Gastroesophageal sphincter (tissue), 4 donors: ENCODE measurements around the gene IER3. TPM values are rescaled to one million over a fixed set of nuclear protein-coding genes. Genes with fewer than 3 reads are reported as not detected.

ENCODE experiments used
- ATAC-seq: fragments of 150-250 bp; one replicate; pipeline ENCODE4 v1.9.1; 2016; ENCODE audit warnings: mild to moderate bottlenecking, moderate library complexity
- H3K27ac ChIP-seq, 4 donors: fragments of 200-600 bp; sonication (generic) in 3 of 4; 1 replicate in 3 of 4; 2 replicates in 1 of 4; pipeline ENCODE4 v1.5.1; 2016 to 2019
- H3K27me3 ChIP-seq: fragments of 200-600 bp; sonication (generic); one replicate; pipeline ENCODE4 v1.5.1; 2019
- H3K36me3 ChIP-seq, 2 donors: fragments of 200-600 bp; sonication (generic); one replicate each; pipeline ENCODE4 v1.5.1; 2019; ENCODE audit warnings: control low read depth in 1 of 2
- H3K4me1 ChIP-seq, 3 donors: fragments of 200-600 bp; sonication (generic); 1 replicate in 2 of 3; 2 replicates in 1 of 3; pipeline ENCODE4 v1.5.1; 2016 to 2019; ENCODE audit warnings: control low read depth in 2 of 3
- H3K4me3 ChIP-seq, 2 donors: fragments of 200-600 bp; sonication (generic); one replicate each; pipeline ENCODE4 v1.5.1; 2019; ENCODE audit warnings: mild to moderate bottlenecking in 1 of 2, moderate library complexity in 1 of 2
- H3K9me3 ChIP-seq, 3 donors: fragments of 200-600 bp; sonication (generic); one replicate each; pipeline ENCODE4 v1.5.1; 2017 to 2019; ENCODE audit warnings: control low read depth in 2 of 3
- CTCF ChIP-seq, 4 experiments: fragments of 200-600 bp in 2 of 4; fragments of 450-650 bp in 2 of 4; sonication (generic) in 1 of 4; IDR thresholded peaks; one replicate each; pipeline ENCODE4 v1.5.1; 2017 to 2019; ENCODE audit warnings: antibody characterized with exemption in 4 of 4, mild to moderate bottlenecking in 2 of 4, moderate library complexity in 2 of 4
- EP300 ChIP-seq: sonication (generic); formaldehyde crosslinking; IDR thresholded peaks from one replicate; pipeline ENCODE4 v1.6.1; 2017; ENCODE audit warnings: antibody characterized with exemption, mild to moderate bottlenecking
- POLR2A ChIP-seq, 2 donors: fragments of 450-650 bp; IDR thresholded peaks; one replicate each; pipeline ENCODE4 v1.6.1; 2017; ENCODE audit warnings: antibody characterized with exemption in 2 of 2, mild to moderate bottlenecking in 2 of 2, moderate library complexity in 1 of 2
- POLR2AphosphoS5 ChIP-seq: sonication (generic); formaldehyde crosslinking; IDR thresholded peaks from one replicate; pipeline ENCODE4 v1.6.1; 2017; ENCODE audit warnings: antibody characterized with exemption
- WGBS, 2 donors: methylation state at CpG; one replicate each; pipeline ENCODE4 v1.1.5; 2018; ENCODE audit warnings: low coverage in 1 of 2; 5-methylcytosine and 5-hydroxymethylcytosine counted together
- total RNA-seq, 4 donors: library from RNA; depleted of rRNA; stranded (reverse); fragments of >200 nt; gene quantifications; one replicate each; pipeline ENCODE4 v1.1.0, GENCODE V29; 2016

Gene IER3
- total RNA-seq, 4 donors from 2014 or later = 5.6 to 31.9 (median 11.3) TPM

- no peaks in the 10 kb centered on the region for H3K27me3 ChIP-seq
- ATAC-seq = no peak
- peaks cover 0 to 97% of the 10 kb centered on the region in 2 donors for H3K36me3 ChIP-seq
- no peaks in the 10 kb centered on the region for H3K9me3 ChIP-seq
- H3K4me1 ChIP-seq = peaks cover 0 to 63% (median under 1%) of the 10 kb centered on the region in 3 donors
- H3K27ac ChIP-seq = no peak overlapping the region
- TF ChIP-seq POLR2AphosphoS5 (no peak), CTCF (IDR thresholded peaks at IDR 0.05) (no peak), POLR2A (IDR thresholded peaks at IDR 0.05) (no peak), EP300 (no peak)
- H3K4me3 ChIP-seq = no peak overlapping the region
- 70 to 81% methylated on average over 5 of the region's 8 CpGs for WGBS, 2 donors
Measured at GRCh38 chr6:30735668-30736314, 8.6 kb downstream of the IER3 start.

- TF ChIP-seq EP300 (no peak), CTCF (IDR thresholded peaks at IDR 0.05) (no peak), POLR2A (IDR thresholded peaks at IDR 0.05) (no peak), POLR2AphosphoS5 (no peak)
- Histone ChIP-seq H3K27me3 (no peaks in the 10 kb centered on the region), H3K27ac (no peak overlapping the region), H3K9me3 (no peaks in the 10 kb centered on the region), H3K4me3 (no peak overlapping the region), H3K36me3 (peaks cover 0 to 99% of the 10 kb centered on the region in 2 donors), H3K4me1 (peaks cover 0 to 48% (median 0%) of the 10 kb centered on the region in 3 donors)
- WGBS, 2 donors = 77 to 89% methylated on average over 4 to 8 of the region's 12 CpGs
- no peak for ATAC-seq
Measured at GRCh38 chr6:30732237-30732943, 12.0 kb downstream of the IER3 start.

GRCh38 chr6:30730601-30731435 is 13.5 kb downstream of the IER3 start:
- peak in 3 of 4 experiments; percentile 66 to 80 (median 69) for TF ChIP-seq CTCF (IDR thresholded peaks at IDR 0.05)
- TF ChIP-seq POLR2AphosphoS5 = peak; percentile 10
- TF ChIP-seq EP300 = no peak
- H3K36me3 ChIP-seq = peaks cover 0 to 99% of the 10 kb centered on the region in 2 donors
- peaks cover 0 to 45% (median 0%) of the 10 kb centered on the region in 3 donors for H3K4me1 ChIP-seq
- no peaks in the 10 kb centered on the region for H3K27me3 ChIP-seq
- WGBS, 2 donors = 49 to 55% methylated on average over 3 to 11 of the region's 30 CpGs
- H3K27ac ChIP-seq = peak overlapping the region in 3 of 4 donors; percentile 21 to 65 (median 55)
- no peak overlapping the region for H3K4me3 ChIP-seq
- no peaks in the 10 kb centered on the region for H3K9me3 ChIP-seq
- peak; percentile 85 for ATAC-seq

GRCh38 chr6:30727920-30728553 is 16.3 kb downstream of the IER3 start:
- no peak overlapping the region for H3K4me3 ChIP-seq
- no peak for ATAC-seq
- TF ChIP-seq CTCF (IDR thresholded peaks at IDR 0.05) (peak in 1 of 4 experiments; percentile 3), EP300 (no peak)
- peak overlapping the region in 3 of 4 donors; percentile 10 to 97 (median 28) for H3K27ac ChIP-seq
- peaks cover 0 to 69% (median 1%) of the 10 kb centered on the region in 3 donors for H3K4me1 ChIP-seq
- H3K27me3 ChIP-seq = no peaks in the 10 kb centered on the region
- WGBS, 2 donors = 20 to 43% methylated on average over 1 to 4 of the region's 7 CpGs
- no peaks in the 10 kb centered on the region for H3K9me3 ChIP-seq
- peaks cover 0 to 99% of the 10 kb centered on the region in 2 donors for H3K36me3 ChIP-seq
